Upper lobe of left lung (tissue), 4 donors: ENCODE data around the gene KCNMA1.

Source experiments
- CTCF ChIP-seq, 6 experiments: fragments of 450-650 bp in 4 of 6; fragments of 200-600 bp in 2 of 6; sonication (generic) in 2 of 6; IDR thresholded peaks; one replicate each; pipeline ENCODE4 v1.5.1; 2016 to 2019; ENCODE audit warnings: antibody characterized with exemption in 6 of 6
- POLR2A ChIP-seq, 4 donors: fragments of 450-650 bp; IDR thresholded peaks; one replicate each; pipeline ENCODE4 v1.5.1; 2016 to 2017; ENCODE audit warnings: antibody characterized with exemption in 4 of 4, mild to moderate bottlenecking in 2 of 4

GRCh38 chr10:77421591-77421990, 216.0 kb downstream of the KCNMA1 start:
- TF ChIP-seq CTCF (IDR thresholded peaks at IDR 0.05) (no peak), POLR2A (IDR thresholded peaks at IDR 0.05) (no peak)
